Muscle layer of colon (tissue), 2 donors: Measurements from ENCODE around the gene HTT.
"Not testable (repeated sequence)": the region's sequence is repeated elsewhere in the genome, so short reads cannot be mapped to it uniquely, and the experiment has no call there.

Source experiments
- H3K27ac ChIP-seq: one replicate; pipeline ENCODE4 v1.7.0; 2013; ENCODE audit warnings: low read depth, mild to moderate bottlenecking, low read length, moderate library complexity
- H3K27me3 ChIP-seq, 2 donors: one replicate each; pipeline ENCODE4 v1.7.0; 2013; ENCODE audit warnings: low read length in 2 of 2, mild to moderate bottlenecking in 2 of 2; ENCODE audit not compliant: insufficient read depth in 2 of 2, control insufficient read depth in 1 of 2
- H3K36me3 ChIP-seq: one replicate; pipeline ENCODE4 v1.7.0; 2013; ENCODE audit warnings: mild to moderate bottlenecking, low read length; ENCODE audit not compliant: insufficient read depth
- H3K4me1 ChIP-seq: one replicate; pipeline ENCODE4 v1.7.0; 2013; ENCODE audit warnings: mild to moderate bottlenecking, low read length; ENCODE audit not compliant: insufficient read depth
- H3K4me3 ChIP-seq, 2 donors: one replicate each; pipeline ENCODE4 v1.7.0; 2013; ENCODE audit warnings: low read length in 2 of 2, low read depth in 1 of 2, mild to moderate bottlenecking in 1 of 2, moderate library complexity in 1 of 2
- H3K9ac ChIP-seq: one replicate; pipeline ENCODE4 v1.7.0; 2013; ENCODE audit warnings: low read length
- H3K9me3 ChIP-seq: one replicate; pipeline ENCODE4 v1.7.0; 2013; ENCODE audit warnings: mild to moderate bottlenecking, low read length
- donor health status: abdominal sarcoma.
- donor health status: Adenocarcinoma of cecum.

The HTT gene

GRCh38 chr4:3047464-3048286 is 26.8 kb upstream of the HTT start:
- Histone ChIP-seq H3K27ac (no peak overlapping the region), H3K4me1 (peaks cover 2% of the 10 kb centered on the region), H3K9ac (no peak overlapping the region), H3K27me3 (no peaks in the 10 kb centered on the region), H3K4me3 (no peak overlapping the region), H3K36me3 (no peaks in the 10 kb centered on the region), H3K9me3 (no peaks in the 10 kb centered on the region)

- H3K9me3 ChIP-seq, H3K27ac ChIP-seq, H3K36me3 ChIP-seq: not testable (repeated sequence)
Observed at GRCh38 chr4:3051141-3051897, 23.2 kb upstream of the HTT start.

GRCh38 chr4:3054169-3054759 is 20.2 kb upstream of the HTT start:
- Histone ChIP-seq H3K9me3 (no peaks in the 10 kb centered on the region), H3K9ac (no peak overlapping the region), H3K4me3 (no peak overlapping the region), H3K4me1 (no peaks in the 10 kb centered on the region), H3K36me3 (no peaks in the 10 kb centered on the region), H3K27me3 (no peaks in the 10 kb centered on the region), H3K27ac (no peak overlapping the region)

More at GRCh38 chr4:3051141-3051897, 23.2 kb upstream of the HTT start:
- H3K4me3 ChIP-seq, H3K27me3 ChIP-seq, H3K9ac ChIP-seq, H3K4me1 ChIP-seq: not testable (repeated sequence)

GRCh38 chr4:3059943-3060342 is 14.5 kb upstream of the HTT start:
- H3K27me3 ChIP-seq, result no peaks in the 10 kb centered on the region
- H3K4me3 ChIP-seq, result no peak overlapping the region
- H3K36me3 ChIP-seq, result no peaks in the 10 kb centered on the region
- no peak overlapping the region for H3K9ac ChIP-seq
- H3K9me3 ChIP-seq, result no peaks in the 10 kb centered on the region
- no peak overlapping the region for H3K27ac ChIP-seq
- H3K4me1 ChIP-seq, result no peaks in the 10 kb centered on the region

- no peaks in the 10 kb centered on the region for H3K9me3 ChIP-seq
- no peak overlapping the region for H3K9ac ChIP-seq
- H3K36me3 ChIP-seq, result no peaks in the 10 kb centered on the region
- H3K4me3 ChIP-seq, result no peak overlapping the region
- no peaks in the 10 kb centered on the region for H3K27me3 ChIP-seq
- no peaks in the 10 kb centered on the region for H3K4me1 ChIP-seq
- H3K27ac ChIP-seq, result no peak overlapping the region
Observed at GRCh38 chr4:3060946-3061345, 13.5 kb upstream of the HTT start.

- Histone ChIP-seq H3K9ac (no peak overlapping the region), H3K36me3 (no peaks in the 10 kb centered on the region), H3K27me3 (no peaks in the 10 kb centered on the region), H3K27ac (no peak overlapping the region), H3K9me3 (no peaks in the 10 kb centered on the region), H3K4me1 (no peaks in the 10 kb centered on the region), H3K4me3 (no peak overlapping the region)
Observed at GRCh38 chr4:3062471-3062870, 12.0 kb upstream of the HTT start.

- no peak overlapping the region for H3K4me3 ChIP-seq
Observed at GRCh38 chr4:3065551-3065950, 8.9 kb upstream of the HTT start.

GRCh38 chr4:3066836-3067400 is 7.6 kb upstream of the HTT start:
- H3K9me3 ChIP-seq, result no peaks in the 10 kb centered on the region
- H3K4me3 ChIP-seq, result no peak overlapping the region
- no peaks in the 10 kb centered on the region for H3K27me3 ChIP-seq
- no peak overlapping the region for H3K27ac ChIP-seq
- no peaks in the 10 kb centered on the region for H3K4me1 ChIP-seq
- no peaks in the 10 kb centered on the region for H3K36me3 ChIP-seq
- no peak overlapping the region for H3K9ac ChIP-seq

More at GRCh38 chr4:3065551-3065950, 8.9 kb upstream of the HTT start:
- H3K36me3 ChIP-seq, result no peaks in the 10 kb centered on the region
- H3K4me1 ChIP-seq, result no peaks in the 10 kb centered on the region
- H3K27ac ChIP-seq, result no peak overlapping the region
- H3K9ac ChIP-seq, result no peak overlapping the region
- H3K9me3 ChIP-seq, result no peaks in the 10 kb centered on the region
- no peaks in the 10 kb centered on the region for H3K27me3 ChIP-seq

- no peak overlapping the region for H3K4me3 ChIP-seq
- no peak overlapping the region for H3K27ac ChIP-seq
- H3K9ac ChIP-seq, result no peak overlapping the region
- H3K36me3 ChIP-seq, result no peaks in the 10 kb centered on the region
- H3K4me1 ChIP-seq, result no peaks in the 10 kb centered on the region
- H3K27me3 ChIP-seq, result no peaks in the 10 kb centered on the region
- H3K9me3 ChIP-seq, result no peaks in the 10 kb centered on the region
Observed at GRCh38 chr4:3067473-3068001, 6.9 kb upstream of the HTT start.

- H3K9ac ChIP-seq, result no peak overlapping the region
- H3K27me3 ChIP-seq, result no peaks in the 10 kb centered on the region
- H3K27ac ChIP-seq, result no peak overlapping the region
- H3K4me3 ChIP-seq, result no peak overlapping the region
- no peaks in the 10 kb centered on the region for H3K4me1 ChIP-seq
- H3K9me3 ChIP-seq, result no peaks in the 10 kb centered on the region
- H3K36me3 ChIP-seq, result no peaks in the 10 kb centered on the region
Observed at GRCh38 chr4:3069661-3070199, 4.8 kb upstream of the HTT start.
